GM12892 (cell line): ENCODE results near the gene SH3BP5L.

Experiments
- POLR2A ChIP-seq: IDR thresholded peaks from 2 replicates; pipeline ENCODE4 v1.6.1; 2011; ENCODE audit warnings: low read depth, low read length, control low read depth
- POLR2AphosphoS5 ChIP-seq: IDR thresholded peaks from 2 replicates; pipeline ENCODE4 v1.6.1; 2011; ENCODE audit warnings: low read depth, low read length, control low read depth
- TAF1 ChIP-seq: IDR thresholded peaks from 2 replicates; pipeline ENCODE4 v1.6.1; 2011; ENCODE audit warnings: low read depth, mild to moderate bottlenecking, control low read depth, low read length, borderline replicate concordance

GRCh38 chr1:248837045-248837780, 11.5 kb upstream of the SH3BP5L start:
- TF ChIP-seq POLR2AphosphoS5 = 0 out of 2 replicates have a peak, but pooled peaks have one; percentile 23
- no peak for TF ChIP-seq POLR2A
- no peak for TF ChIP-seq TAF1
